Measurements from ENCODE around the gene DRC7.

Gene DRC7

GRCh38 chr16:57672416-57672815 lies 22.2 kb upstream of the DRC7 start:
- TF ChIP-seq, protein P1, sequence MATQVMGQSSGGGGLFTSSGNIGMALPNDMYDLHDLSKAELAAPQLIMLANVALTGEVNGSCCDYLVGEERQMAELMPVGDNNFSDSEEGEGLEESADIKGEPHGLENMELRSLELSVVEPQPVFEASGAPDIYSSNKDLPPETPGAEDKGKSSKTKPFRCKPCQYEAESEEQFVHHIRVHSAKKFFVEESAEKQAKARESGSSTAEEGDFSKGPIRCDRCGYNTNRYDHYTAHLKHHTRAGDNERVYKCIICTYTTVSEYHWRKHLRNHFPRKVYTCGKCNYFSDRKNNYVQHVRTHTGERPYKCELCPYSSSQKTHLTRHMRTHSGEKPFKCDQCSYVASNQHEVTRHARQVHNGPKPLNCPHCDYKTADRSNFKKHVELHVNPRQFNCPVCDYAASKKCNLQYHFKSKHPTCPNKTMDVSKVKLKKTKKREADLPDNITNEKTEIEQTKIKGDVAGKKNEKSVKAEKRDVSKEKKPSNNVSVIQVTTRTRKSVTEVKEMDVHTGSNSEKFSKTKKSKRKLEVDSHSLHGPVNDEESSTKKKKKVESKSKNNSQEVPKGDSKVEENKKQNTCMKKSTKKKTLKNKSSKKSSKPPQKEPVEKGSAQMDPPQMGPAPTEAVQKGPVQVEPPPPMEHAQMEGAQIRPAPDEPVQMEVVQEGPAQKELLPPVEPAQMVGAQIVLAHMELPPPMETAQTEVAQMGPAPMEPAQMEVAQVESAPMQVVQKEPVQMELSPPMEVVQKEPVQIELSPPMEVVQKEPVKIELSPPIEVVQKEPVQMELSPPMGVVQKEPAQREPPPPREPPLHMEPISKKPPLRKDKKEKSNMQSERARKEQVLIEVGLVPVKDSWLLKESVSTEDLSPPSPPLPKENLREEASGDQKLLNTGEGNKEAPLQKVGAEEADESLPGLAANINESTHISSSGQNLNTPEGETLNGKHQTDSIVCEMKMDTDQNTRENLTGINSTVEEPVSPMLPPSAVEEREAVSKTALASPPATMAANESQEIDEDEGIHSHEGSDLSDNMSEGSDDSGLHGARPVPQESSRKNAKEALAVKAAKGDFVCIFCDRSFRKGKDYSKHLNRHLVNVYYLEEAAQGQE (IDR thresholded peaks at IDR 0.05; ENCODE audit: insufficient read depth in 1 of 2, low read depth in 2 of 2, low read length in 2 of 2): no peak
- TF ChIP-seq TAF1 (IDR thresholded peaks at IDR 0.05; ENCODE audit: borderline replicate concordance, insufficient read depth, low read length) (no peak), FOXP2 (optimal IDR thresholded peaks at IDR 0.05; ENCODE audit: borderline replicate concordance, extremely low read depth, extremely low read length, insufficient read depth) (no peak), SIN3A (IDR thresholded peaks at IDR 0.05; ENCODE audit: borderline replicate concordance, insufficient read depth, low read length) (no peak), POLR2AphosphoS5 (IDR thresholded peaks at IDR 0.05; ENCODE audit: low read depth, low read length) (no peak)

DNA sequence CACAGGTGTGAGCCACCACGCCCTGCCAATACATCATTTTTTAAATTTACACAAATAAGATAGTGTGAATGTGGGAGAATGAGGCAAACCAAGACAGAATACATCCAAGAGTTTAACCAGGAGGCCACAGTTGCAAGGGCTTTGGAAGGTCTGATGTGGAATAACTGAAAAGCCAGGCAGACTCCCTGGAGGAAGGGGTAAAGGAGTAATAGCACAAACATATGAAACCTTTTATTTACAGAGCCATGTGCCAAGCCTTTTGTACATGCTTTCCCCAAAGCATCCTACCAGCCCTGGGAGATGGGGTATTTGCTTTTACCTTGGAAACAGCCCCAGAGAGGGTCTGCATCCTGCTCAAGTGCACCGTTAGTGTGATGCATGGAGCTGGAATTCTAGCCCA lies 21.8 kb upstream of the DRC7 start:
- no peak for TF ChIP-seq FOXP2 (optimal IDR thresholded peaks at IDR 0.05; ENCODE audit: borderline replicate concordance, extremely low read depth, extremely low read length, insufficient read depth)
- TF ChIP-seq TAF1 (IDR thresholded peaks at IDR 0.05; ENCODE audit: borderline replicate concordance, insufficient read depth, low read length): no peak
- TF ChIP-seq, protein P1 (IDR thresholded peaks at IDR 0.05; ENCODE audit: insufficient read depth in 1 of 2, low read depth in 2 of 2, low read length in 2 of 2): no peak
- no peak for TF ChIP-seq SIN3A (IDR thresholded peaks at IDR 0.05; ENCODE audit: borderline replicate concordance, insufficient read depth, low read length)
- TF ChIP-seq POLR2AphosphoS5 (IDR thresholded peaks at IDR 0.05; ENCODE audit: low read depth, low read length): no peak

DNA sequence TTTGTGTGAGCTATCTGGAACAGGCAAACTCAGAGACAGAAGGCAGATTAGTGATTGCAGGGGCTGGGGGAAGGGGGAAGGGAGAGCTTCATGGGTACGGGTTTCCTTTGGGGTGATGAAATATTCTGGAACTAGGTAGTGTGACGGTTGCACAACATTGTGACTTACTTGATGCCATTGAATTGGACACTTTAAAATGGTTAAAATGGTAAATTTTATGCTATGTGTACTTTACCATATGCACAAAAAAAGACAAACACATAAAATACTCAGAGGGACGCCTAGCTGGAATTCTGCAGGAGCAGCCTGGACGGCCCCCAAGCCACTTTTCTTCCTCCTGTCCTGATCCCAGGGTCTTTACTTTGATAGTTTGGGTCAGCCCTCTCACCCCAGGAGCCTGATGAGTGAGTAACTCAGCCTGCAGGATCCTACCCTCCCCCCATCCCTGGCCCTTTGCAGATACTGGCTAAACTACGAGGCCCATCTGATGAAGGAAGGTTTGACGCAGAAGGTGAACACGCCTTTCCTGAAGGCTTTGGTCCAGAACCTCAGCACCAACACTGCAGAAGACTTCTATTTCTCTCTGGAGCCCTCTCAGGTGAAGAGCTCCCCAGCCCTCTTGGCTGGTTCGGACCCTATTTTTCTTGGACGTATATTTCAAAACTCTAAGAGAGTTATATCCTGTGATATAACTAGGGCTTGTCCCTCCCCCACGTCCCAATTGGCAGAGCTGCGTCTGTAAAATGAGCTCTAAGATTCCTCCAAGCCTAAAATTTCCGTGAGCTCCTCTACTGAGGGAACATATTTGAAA lies 18.7 kb upstream of the DRC7 start:
- TF ChIP-seq FOXP2 (optimal IDR thresholded peaks at IDR 0.05; ENCODE audit: borderline replicate concordance, extremely low read depth, extremely low read length, insufficient read depth) (no peak), TAF1 (IDR thresholded peaks at IDR 0.05; ENCODE audit: borderline replicate concordance, insufficient read depth, low read length) (no peak), SIN3A (IDR thresholded peaks at IDR 0.05; ENCODE audit: borderline replicate concordance, insufficient read depth, low read length) (no peak)
- TF ChIP-seq, protein P1 (IDR thresholded peaks at IDR 0.05; ENCODE audit: insufficient read depth in 1 of 2, low read depth in 2 of 2, low read length in 2 of 2): no peak

GRCh38 chr16:57676553-57677085 lies 18.0 kb upstream of the DRC7 start:
- TF ChIP-seq POLR2AphosphoS5 (IDR thresholded peaks at IDR 0.05; ENCODE audit: low read depth, low read length) (no peak), SIN3A (IDR thresholded peaks at IDR 0.05; ENCODE audit: borderline replicate concordance, insufficient read depth, low read length) (no peak), FOXP2 (optimal IDR thresholded peaks at IDR 0.05; ENCODE audit: borderline replicate concordance, extremely low read depth, extremely low read length, insufficient read depth) (no peak), TAF1 (IDR thresholded peaks at IDR 0.05; ENCODE audit: borderline replicate concordance, insufficient read depth, low read length) (no peak)
- TF ChIP-seq, protein P1 (IDR thresholded peaks at IDR 0.05; ENCODE audit: insufficient read depth in 1 of 2, low read depth in 2 of 2, low read length in 2 of 2): no peak
